ENCODE results near the gene LGALS7. TPM values are rescaled to one million over a fixed set of nuclear protein-coding genes. Genes with fewer than 3 reads are reported as not detected.
"Not testable (repeated sequence)": the region's sequence is repeated elsewhere in the genome, so short reads cannot be mapped to it uniquely, and the experiment has no call there.

The LGALS7 gene
- 1.1 TPM for total RNA-seq

DNA sequence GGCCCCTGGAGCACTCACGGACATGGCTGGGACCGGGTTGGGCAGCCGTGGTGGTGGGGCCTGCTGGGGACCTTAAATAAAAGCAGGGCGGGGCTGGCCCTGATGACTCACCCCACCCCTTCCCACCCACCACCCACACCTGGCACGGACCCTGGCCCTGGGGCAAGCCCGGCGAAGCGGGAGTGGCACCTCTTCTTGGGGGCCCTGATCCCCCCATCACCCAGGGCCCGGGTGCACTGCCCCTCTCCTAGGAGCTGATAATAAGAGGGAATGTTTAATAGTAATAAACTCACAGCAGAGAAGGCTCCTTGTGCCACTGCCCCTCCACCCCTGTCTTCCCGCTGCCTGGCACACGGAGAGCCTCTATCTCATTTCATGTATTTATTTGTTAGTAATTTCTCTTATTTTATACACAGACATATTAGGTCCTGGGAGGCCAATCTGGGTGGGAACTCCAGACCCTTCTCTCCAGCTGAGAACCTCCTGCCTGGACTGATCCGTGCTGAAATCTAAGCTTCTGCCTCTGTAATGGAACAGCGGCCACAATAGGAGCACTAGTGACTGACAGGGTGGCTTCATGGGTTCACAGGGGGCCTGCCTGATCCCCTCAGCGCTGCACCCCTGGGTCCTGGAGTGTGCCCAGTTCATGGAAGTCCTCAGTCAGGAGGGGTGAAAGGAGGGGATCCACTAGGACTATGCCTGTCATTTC lies at the start of gene LGALS7:
LGALS7 (minus strand) TSS at position 49 of the 709 bp plus-strand sequence; CDS start at position 24, 25 bp downstream.
- no peak for DNase-seq

DNA sequence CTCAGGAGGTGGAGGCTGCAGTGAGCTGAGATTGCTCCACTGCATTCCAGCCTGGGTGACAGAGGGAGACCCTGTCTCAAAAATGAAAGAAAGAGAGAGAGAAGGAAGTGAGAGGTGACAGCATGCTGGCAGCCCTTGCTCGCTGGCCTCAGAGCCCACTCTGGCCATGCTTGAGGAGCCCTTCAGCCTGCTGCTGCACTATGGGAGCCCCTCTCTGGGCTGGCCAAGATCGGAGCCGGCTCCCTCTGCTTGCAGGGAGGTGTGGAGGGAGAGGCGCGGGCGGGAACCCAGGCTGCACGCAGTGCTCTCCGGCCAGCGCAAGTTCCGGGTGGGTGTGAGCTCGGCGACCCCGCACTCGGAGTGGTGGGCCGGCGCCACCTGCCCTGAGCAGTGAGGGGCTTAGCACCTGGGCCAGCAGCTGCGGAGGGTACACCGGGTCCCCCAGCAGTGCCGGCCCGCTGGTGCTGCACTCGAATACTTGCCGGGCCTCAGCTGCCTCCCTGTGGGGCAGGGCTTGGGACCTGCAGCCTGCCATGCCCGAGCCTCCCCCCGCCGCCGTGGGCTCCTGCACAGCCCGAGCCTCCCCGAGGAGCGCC lies 48.0 kb upstream of the LGALS7 start:
- not testable (repeated sequence) for DNase-seq

DNA sequence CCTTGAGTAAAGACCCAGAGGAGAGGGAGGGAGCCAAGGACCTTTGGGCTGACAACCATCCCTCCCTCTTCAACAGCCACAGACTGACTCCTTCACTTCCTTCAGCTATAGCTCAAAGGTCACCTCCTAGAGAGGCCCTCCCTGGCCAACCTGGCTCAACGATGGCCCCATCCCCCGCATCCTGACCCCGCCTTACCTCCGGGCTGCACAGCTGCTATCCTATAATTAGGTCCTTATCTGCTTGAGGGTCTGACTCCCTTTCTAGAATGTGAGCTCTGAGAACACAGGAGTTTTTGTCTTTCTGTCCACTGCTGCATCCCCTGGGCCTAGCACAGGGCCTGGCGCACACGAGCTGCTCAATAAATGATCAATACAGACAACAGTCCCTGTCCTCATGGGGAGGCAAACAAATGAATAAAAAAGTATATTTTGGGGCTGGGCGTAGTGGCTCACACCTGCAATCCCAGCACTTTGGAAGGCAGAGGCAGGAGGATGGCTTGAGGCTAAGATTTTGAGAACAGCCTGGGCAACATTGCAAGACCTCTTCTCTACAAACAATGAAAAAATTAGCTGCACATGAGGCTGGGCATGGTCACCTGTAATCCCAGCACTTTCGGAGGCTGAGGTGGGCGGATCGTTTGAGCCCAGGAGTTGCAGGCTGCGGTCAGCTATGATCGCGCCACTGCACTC lies 46.1 kb upstream of the LGALS7 start:
- no peak for DNase-seq

DNA sequence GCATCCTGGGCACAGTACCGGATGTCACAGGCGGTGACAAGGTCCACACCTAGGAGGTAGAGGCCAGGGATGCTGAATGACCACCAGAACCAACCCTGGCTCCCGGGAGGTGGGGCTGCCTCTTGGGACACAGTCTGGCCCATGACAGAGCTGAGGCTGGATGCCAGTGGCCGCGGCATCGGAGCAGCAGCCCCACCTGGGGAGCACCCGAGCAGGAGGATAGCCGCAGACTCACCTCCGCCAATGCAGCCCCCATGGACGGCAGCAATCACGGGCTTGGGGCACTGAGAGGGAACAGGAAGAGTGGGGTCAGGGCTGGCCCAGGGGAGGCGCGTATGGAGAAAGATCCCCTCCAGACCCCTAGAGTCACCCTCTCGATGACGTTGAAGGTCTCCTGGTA lies 43.8 kb upstream of the LGALS7 start:
- no peak for DNase-seq

DNA sequence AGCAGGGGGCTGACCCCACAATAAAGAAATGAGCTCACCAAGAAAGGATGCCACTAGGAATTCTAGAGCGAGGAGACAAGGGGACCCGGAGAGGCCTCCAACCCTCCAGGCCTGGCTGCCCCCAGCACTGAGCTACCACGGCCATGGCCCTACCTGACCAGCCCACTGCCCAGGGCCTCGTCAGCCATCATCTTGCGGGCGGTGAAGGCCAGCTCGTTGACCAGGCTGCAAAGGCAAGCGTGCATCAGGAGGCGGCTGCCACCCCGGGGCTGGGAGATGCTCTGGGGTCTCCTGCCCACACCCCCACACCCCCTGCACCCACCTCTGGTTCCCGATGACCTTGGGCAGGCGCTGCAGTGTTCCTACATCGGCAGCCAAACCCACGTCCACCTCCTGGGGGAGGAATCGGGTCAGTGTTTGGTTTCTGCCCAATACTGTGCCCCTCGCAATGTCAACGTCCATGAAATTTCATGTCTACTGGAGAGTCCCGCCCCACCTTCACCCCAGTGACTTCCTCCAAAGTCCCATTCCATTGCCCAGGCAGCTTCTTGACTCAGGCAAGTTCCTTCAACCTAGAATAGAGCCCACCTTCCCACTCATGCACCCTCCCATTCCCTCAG lies 42.9 kb upstream of the LGALS7 start:
- no peak for DNase-seq

DNA sequence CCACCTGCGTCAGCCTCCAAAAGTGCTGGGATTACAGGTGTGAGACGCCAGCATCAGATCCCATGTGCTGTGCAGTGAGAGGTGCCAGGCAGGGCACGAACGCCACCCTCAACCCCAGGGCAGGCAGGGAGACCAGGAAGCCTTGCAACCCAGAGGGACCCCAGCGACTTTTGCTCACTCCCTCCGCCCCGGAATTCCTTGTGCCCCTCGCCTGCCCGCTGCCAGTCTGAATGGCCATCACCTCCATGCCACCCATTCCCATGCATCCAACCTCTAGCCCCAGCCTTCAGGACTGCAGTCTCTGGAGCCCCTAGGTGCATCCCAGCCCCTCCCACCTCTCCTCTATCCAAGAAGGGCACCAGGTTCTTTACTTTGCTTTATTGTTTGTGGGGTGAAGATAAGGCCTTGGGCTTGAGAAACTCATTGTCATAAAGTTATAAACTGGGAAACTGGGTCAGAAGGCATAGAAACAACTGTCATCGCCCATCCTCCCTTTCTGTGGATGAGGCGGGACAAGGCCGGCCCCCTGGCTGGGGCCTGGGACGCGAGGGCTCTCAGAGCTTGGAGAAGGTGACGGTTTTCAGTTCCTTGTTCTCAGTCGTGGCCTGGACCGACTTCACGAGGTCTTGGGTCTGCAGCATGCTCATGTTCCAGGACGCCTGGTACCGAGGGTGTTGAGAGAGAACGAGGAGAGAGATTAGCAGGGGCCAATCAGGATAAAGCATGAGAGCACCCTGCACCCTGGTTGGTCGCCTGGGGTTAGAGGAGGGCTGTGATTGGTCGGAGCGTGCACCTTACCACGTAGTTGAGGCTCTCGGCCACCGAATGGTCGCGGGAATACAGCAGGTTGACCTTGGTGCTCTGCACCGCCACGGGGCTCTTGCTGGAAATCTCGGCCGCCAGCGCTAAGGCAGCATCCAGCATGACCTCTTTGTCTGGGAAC lies 42.0 kb upstream of the LGALS7 start:
- no peak for DNase-seq

DNA sequence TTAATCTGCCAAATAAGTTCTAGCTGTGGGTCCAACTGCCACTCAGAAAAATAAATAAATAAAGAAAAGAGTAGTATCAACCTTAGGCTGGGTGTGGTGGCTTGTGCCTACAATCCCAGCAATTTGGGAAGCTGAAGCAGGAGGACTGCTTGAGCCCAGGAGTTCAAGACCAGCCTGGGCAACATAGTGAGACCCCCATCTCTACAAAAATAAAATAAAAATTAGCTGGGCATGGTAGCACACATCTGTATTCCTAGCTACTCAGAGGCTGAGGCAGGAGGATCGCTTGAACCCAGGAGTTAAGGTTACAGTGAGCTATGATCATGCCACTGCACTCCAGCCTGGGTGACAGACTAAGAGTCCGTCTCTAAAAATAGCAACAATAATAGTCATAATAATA lies 40.6 kb upstream of the LGALS7 start:
- DNase-seq, result not testable (repeated sequence)

DNA sequence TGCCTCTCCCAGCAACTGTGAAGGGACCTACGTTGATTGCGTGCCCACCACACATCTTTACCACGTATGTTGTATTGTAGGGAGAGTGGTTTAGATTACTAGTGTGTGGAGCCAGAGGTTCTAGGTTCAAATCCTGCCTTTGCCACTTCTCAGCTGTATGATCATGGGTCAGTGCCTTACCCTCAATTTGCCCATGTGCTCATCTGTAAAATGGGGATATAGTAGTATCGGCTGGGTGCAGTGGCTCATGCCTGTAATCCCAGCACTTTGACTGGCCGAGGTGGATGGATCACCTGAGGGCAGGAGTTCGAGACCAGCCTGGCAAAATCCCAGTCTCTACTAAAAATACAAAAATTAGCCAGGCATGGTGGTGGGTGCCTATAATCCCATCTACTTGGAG lies 40.0 kb upstream of the LGALS7 start:
- DNase-seq, result no peak

DNA sequence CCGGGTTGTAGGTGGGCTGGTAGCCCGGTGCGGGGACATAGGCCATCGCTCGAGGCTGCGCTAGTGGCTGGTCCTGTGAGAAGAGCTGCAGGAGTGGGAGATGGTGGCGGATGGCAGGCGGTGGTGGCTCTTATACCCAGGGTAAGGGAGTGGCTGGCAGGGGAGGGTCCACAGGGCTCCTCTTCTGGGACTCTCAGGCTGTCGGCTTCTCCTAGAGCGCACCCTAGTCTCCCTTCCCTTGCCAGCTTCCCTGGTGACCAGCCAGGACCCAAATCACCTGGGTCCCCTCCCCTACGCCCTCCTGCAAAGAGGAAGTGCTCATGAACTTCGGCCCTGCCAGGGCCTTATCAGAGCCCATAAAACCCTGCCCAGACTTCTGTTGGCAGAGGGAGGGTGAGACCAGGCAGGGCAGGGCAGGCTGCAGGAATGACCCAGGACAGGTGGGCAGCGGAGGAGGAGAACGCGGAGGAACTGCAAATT lies 39.6 kb upstream of the LGALS7 start, which contains the start of gene LGALS4:
LGALS4 (minus strand) TSS at position 105 of the 480 bp plus-strand sequence; CDS start at position 46, 59 bp downstream.
- DNase-seq, result no peak

DNA sequence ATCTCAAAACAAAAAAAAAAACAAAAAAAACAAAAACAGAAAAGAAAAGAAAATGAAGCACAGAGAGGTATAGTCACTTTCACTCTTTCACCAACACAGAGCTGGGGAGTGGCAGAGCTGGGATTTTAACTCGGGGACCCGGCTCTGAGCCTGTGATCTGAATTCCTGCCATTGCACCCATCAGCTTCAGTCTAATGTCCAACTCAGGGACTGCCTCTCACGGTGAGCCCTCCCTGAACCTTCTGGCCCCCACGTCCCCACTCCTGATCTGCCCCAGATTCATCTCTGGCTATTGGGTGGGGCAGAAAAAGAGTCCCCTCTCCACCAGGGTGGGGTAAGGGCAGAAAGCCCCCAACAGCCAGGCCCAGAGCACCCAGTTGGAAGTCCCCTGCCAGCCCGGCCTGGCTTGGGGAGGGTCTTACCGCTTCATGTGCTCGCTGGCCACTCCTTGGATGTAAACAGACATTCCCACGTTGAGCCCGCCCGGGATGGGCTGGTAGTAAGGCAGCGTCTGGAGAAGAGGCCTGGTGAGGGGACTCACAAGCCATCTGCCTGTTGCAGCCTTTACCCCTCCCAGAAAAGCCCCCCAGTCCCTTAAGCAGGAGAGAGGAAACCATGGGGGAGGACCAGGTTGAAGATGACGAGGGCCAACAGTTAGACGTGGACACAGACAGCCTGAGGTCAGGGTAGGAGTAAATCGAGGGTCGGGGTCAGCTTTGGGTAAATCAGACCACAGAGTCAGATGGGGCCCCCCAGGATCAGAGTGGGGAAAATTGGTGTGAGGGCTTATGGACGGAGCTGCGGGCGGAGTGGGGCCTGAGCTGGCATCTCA lies 38.9 kb upstream of the LGALS7 start:
- no peak for DNase-seq

DNA sequence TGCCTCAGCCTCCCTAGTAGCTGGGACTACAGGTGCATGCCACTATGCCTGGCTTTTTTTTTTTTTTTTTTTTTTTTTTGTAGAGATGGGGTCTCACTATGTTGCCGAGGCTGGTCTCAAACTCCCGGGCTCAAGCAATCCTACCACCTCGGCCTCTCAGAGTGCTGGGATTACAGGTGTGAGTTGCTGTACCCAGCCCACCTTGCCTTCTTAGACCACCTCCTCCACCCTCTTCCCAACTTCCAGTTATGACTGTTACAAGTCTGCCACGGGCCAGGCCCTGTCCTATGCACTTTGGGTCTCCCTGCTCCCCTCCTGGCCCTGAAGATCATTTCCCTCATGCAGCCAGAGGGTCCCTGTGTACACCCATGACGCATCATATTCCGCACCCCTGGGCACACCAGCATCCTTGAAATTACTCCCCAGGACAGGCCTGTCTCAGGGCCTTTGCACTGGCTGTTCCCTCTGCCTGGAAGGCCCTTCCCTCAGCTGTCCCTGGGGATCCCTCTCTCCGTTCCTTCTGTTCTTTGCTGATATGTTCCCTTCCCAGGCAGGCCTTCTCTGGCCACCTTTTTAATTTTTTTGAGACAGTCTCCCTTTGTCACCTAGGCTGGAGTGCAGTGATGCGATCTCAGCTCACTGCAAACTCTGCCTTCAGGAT lies 36.4 kb upstream of the LGALS7 start:
- DNase-seq, result no peak

DNA sequence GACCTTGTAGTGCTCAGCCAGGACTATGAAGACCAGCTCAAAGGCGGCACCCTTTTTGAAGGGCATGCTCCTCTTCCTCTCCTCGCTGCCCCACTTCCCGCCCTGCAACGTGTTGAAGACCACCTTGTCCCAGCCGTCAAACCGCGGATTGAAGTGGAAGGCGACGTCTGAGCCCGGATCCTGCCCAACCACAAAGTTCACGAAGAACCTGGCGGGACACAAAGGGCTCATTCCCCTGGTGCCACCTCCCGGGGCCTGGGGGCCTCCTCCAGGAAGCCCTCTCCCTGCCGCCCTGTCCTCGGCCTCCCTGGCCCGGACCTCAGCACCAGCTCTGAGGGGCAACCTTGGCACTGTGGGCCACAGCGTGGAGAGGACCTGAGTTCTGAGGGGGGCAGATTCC lies 35.4 kb upstream of the LGALS7 start:
- no peak for DNase-seq

DNA sequence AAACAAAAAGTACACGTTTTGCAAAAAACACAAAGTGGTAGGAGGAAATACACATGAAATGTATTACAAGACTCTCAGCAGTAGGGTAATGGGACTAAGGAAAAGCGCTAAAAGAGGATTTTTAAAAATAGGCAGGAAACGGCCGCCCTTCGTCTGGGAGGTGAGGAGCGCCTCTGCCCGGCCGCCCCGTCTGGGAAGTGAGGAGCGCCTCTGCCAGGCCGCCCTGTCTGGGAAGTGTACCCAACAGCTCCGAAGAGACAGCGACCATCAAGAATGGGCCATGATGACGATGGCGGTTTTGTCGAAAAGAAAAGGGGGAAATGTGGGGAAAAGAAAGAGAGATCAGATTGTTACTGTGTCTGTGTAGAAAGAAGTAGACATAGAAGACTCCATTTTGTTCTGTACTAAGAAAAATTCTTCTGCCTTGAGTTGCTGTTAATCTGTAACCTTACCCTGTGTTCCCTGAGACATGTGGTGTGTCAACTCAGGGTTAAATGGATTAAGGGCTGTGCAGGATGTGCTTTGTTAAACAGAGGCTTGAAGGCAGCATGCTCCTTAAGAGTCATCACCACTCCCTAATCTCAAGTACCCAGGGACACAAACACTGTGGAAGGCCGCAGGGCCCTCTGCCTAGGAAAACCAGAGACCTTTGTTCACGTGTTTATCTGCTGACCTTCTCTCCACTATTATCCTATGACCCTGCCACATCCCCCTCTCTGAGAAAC lies 34.2 kb upstream of the LGALS7 start:
- not testable (repeated sequence) for DNase-seq

DNA sequence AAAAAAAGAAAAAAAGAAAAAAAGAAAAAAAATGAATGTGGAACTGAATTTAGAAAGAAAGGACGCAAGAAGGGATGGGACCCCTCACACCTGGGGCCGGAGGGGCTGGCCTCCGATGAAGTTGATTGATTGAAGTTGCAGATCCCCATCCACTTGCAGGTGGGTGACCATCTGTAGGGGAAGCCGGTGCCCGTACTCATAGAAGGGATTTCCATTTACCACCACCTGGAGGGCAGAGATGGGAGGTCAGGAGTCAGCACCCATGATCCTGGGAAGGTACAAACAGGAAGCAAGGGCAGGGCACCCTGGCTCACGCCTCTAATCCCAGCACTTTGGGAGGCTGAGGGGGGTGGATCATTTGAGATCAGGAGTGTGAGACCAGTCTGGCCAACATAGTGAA lies 33.1 kb upstream of the LGALS7 start:
- no peak for DNase-seq

DNA sequence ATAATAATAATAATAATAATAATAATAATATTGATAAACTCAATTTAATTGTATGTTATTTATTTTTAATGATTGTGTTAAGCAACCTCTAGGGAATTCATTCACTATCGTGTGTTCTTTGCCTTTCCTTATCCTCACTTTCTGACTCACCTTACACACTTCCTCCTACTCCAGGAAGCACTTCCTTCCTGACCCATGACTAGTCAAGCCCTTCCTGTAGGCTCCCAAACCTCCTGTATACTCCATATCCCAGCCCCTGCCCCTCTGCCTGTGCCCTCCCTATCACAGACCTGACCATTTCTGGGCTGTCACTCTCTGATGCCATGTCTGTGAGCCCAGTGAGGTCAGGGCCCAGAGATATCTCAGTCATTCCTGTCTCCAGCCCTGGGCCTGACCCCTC lies 31.9 kb upstream of the LGALS7 start:
- no peak for DNase-seq

DNA sequence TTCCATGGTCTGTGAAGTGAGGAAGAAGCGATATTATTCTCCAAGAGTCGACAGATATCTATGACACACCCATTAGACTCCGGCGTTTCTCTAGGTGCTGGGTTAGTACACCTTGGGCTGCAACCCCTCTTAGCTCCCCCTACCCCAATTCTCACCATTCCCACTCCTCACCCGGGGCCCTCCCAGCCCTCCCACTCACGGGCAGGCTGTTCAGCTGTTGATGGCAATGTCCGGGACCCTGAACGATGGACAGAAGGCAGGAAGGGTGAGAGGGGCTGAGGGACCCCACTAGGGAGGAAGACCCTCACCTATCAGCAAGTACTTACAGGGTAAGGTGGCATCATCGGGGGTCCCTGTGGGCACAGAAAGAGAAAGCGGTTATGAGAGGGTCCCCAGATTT lies 30.2 kb upstream of the LGALS7 start:
- no peak for DNase-seq

DNA sequence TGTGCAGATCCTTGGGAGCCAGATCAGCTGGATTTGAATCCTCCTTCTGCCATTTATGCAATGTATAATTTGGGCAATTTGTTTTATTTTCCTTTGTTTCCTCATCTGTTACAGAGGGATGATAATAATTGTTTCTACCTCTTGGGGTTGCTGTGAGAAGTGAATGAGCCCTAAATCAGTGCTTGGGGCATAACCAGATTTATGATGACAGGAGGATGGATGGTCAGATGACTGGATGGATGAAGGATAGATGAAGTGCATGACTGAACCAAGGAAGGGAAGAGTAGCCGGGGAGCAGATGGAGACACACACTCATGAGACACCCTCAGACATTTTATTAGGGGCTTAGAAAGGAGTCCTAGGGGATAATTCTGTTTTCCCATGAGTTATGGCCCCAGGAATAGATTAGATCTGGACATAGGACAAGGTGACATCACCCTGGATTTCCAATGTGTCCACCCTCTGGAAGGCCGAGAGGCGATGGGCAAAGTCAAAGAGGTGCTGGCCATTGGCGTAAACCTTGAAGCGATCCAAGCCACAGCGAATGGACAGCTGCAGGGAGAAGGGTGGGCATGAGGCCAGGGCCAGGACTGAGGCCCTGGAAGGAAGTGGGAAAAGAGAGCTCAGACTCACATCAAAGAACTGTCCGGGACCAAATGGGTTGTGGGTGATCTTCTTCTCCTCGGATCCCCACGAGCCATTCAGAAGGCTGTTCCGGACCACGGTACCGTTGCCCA lies 28.2 kb upstream of the LGALS7 start:
- no peak for DNase-seq

DNA sequence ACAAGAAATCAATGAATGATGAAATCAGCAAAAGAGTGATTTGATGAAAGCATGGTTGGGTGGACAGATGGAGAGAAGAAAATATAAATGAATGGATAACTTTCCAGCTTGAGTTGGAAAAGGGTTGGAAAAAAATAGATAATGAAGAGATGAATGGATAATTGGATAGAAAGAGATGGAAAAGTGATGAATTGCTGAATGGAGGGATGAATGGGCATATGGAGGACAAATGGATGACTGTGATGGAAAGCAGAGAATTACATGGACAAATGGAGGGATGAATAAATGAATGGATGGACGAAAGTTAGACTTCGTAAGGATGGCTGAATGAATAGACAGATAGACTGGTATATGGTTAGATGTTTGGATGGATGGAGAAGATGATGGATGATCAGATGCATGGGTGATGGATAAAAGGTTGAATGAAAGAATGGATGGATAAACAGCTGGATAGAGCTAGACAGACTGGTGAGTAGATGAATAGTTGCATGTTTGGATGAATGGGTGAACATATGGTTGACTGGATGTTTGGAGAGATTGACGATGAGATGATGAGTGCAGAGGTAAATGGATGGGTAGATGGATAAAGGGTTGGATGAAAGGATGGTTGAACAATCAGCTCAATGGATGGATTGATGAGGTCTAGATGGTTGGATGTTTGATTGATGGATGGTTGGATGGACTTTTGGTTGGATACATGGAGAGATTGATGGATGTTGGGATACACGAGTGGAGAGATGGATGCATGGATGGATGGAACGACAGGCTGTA lies 27.4 kb upstream of the LGALS7 start:
- DNase-seq, result no peak

Measured in occipital lobe (tissue), 2 donors.